NB4 (cell line): ENCODE data around the gene HINT3.

Source experiments
- DNase-seq: peaks from one replicate; pipeline ENCODE4 v3.0.0; 2010; ENCODE audit warnings: low read depth
- H3K4me3 ChIP-seq: one replicate; pipeline ENCODE4 v1.5.1; 2011; ENCODE audit warnings: mild to moderate bottlenecking, low read depth, low read length, moderate library complexity
- MYC ChIP-seq: IDR thresholded peaks from 2 replicates; pipeline ENCODE4 v1.6.1; 2011; ENCODE audit warnings: low read depth, low read length
- POLR2A ChIP-seq: IDR thresholded peaks from 2 replicates; pipeline ENCODE4 v1.6.1; 2011; ENCODE audit warnings: mild to moderate bottlenecking; ENCODE audit not compliant: insufficient read length; ENCODE audit errors: extremely low read depth
- TF ChIP-seq, protein P1 (sequence below): IDR thresholded peaks from one replicate; pipeline ENCODE4 v1.5.1; 2012; ENCODE audit warnings: low read depth, low read length
- TF ChIP-seq, protein P2 (sequence below): IDR thresholded peaks from 2 replicates; pipeline ENCODE4 v1.6.1; 2011; ENCODE audit warnings: low read depth, low read length

The HINT3 gene

DNA sequence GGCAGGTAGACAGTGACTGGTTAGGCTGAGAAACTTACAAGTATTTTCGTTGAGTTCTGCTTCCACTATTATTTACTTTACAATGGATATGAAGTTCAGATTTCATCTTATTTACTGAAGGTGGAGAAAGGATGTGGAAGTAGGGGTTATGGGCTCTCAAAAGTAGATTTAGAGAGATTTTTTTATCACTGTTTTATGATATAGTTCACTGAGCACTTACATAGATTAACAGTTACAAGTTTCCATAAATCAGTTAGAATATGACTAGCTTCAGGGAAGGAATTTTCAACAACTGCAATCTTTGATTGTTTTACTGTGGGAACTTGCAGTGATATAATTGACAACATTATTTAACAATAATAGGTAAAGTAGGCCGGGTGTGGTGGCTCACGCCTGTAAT lies 22.5 kb downstream of the HINT3 start:
- TF ChIP-seq, protein P1, sequence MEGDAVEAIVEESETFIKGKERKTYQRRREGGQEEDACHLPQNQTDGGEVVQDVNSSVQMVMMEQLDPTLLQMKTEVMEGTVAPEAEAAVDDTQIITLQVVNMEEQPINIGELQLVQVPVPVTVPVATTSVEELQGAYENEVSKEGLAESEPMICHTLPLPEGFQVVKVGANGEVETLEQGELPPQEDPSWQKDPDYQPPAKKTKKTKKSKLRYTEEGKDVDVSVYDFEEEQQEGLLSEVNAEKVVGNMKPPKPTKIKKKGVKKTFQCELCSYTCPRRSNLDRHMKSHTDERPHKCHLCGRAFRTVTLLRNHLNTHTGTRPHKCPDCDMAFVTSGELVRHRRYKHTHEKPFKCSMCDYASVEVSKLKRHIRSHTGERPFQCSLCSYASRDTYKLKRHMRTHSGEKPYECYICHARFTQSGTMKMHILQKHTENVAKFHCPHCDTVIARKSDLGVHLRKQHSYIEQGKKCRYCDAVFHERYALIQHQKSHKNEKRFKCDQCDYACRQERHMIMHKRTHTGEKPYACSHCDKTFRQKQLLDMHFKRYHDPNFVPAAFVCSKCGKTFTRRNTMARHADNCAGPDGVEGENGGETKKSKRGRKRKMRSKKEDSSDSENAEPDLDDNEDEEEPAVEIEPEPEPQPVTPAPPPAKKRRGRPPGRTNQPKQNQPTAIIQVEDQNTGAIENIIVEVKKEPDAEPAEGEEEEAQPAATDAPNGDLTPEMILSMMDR, result no peak
- DNase-seq, result no peak
- no peak overlapping the region for H3K4me3 ChIP-seq

DNA sequence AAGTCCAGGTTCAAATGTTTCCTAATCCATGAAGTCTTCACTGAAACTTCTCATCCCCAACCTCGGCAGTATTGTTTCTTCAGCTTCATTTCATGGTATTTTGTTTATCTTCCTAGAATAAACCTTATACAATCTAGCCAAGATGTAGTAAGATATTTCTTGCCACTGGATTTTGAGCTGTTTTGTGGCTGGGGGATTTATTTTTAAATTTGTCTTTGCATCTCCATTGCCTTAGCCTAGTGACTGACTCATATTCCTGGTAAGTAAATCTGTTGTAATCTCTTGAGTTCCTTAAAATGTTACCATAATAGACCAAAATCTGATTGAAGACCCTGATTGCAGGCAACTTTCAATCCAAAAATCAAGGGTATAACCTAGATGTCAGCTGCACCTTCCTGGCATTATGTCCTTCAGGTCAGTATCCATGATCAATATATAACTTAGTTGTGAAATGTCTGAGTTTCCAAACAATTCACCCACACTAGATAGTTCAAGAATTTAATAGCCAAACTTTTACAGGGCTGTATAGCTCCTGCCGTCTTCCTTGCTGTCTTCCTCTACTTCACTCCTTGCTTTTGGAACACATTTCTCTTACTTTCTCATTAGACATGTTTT lies 25.1 kb downstream of the HINT3 start:
- no peak for DNase-seq
- H3K4me3 ChIP-seq, result no peak overlapping the region
- TF ChIP-seq, protein P2, sequence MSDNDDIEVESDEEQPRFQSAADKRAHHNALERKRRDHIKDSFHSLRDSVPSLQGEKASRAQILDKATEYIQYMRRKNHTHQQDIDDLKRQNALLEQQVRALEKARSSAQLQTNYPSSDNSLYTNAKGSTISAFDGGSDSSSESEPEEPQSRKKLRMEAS, result no peak
- no peak for TF ChIP-seq POLR2A

- H3K4me3 ChIP-seq, result no peak overlapping the region
- DNase-seq, result no peak
These were observed 26.8 kb downstream of the HINT3 start for GRCh38 chr6:125983246-125983945.

DNA sequence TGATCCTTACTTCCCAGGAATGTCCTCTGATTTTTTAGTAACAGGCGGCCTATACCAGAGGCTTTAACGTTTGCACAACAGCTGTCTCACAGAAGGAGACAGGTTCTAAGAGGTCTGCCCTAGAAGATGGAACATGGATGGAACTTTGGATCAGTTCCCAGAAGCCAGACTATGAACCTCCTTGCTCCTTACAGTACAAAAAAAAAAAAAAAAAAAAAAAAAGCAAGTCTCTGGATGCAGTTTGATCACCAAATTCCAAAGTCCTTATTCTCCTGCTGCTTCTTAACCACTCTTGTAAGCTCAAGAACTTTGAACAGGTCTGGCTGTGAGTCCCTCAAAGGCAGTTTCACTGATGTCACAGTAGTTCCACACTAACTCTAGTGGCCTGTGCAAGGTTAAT lies 27.7 kb downstream of the HINT3 start:
- TF ChIP-seq POLR2A (no peak), MYC (no peak)
- TF ChIP-seq, protein P1, result no peak
- TF ChIP-seq, protein P2, result no peak
- DNase-seq, result no peak
- no peak overlapping the region for H3K4me3 ChIP-seq

More at GRCh38 chr6:125983246-125983945, 26.8 kb downstream of the HINT3 start:
- TF ChIP-seq POLR2A (no peak), MYC (no peak)
- TF ChIP-seq, protein P2, result no peak
- TF ChIP-seq, protein P1, result no peak

- no peak for DNase-seq
- peak overlapping the region; percentile 96 for H3K4me3 ChIP-seq
- TF ChIP-seq, protein P1, result no peak
- TF ChIP-seq MYC, result no peak
- TF ChIP-seq, protein P2, result no peak
- no peak for TF ChIP-seq POLR2A
These were observed 29.0 kb downstream of the HINT3 start for GRCh38 chr6:125985522-125985921.

DNA sequence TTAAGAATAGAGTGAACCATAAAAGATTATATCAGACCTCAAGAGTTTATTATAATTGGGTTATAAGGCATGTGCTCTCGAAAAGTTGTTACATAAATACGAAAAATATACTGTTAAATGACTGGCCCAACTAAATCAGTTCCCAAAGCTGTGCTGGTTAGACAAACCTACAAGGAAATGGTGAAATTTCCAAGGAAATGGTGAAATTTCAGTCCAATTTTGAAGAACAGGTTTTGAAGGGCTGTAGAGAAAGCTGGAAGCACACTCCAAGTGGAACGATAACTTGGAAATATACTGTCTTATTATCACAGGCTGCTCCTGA lies 29.4 kb downstream of the HINT3 start:
- TF ChIP-seq POLR2A (no peak), MYC (no peak)
- TF ChIP-seq, protein P2, result no peak; the same call in 1 of the 2 replicates
- TF ChIP-seq, protein P1, result no peak
- no peak for DNase-seq
- peak overlapping the region; percentile 96 for H3K4me3 ChIP-seq
